NCI-H1930 (cell line): Measurements from ENCODE around the gene ITGAL.
"Not testable (repeated sequence)": the region's sequence is repeated elsewhere in the genome, so short reads cannot be mapped to it uniquely, and the experiment has no call there.

ENCODE experiments used
- DNase-seq, 2 experiments: peaks; one replicate each; lab custom pipeline; 2025; lab: John Stamatoyannopoulos, UW

The ITGAL gene

DNA sequence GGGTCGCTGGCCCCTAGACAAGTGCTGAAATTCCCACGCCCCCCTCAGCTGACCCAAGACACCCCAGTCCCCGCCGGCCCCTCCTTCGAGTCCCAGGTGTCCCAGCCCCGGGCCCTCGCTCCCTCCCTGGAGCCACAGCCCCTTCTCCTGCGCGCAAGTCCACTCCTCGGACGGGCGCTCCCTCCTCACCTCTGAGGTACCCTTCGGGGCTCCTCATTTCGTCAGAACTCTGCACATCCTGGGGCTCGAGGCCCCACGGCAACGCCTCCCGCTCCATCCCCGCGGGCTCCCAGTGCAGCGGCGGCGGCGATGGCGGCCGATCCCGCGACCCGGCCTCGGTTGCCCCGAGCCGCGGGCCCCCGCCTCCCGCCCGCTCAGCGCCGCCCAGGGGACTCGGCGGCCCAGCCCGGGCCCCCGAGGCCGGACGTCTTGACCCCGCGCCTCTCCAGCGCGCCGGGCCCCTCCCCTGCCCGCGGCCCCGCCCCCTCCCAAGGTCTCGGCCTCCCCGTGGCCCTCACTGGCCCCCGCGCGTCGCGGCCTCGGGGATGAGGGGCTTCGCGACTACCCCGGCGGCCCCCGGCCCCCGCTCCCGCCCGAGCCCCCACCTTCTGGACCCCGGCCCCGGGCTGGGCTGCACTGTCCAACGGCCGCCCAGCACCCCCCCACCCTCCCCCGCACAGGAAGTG, 53.7 kb downstream of the ITGAL start, which contains the start of gene ZNF768:
ZNF768 (minus strand) TSS at position 430 of the 686 bp plus-strand sequence; CDS start at position 277, 153 bp downstream.
- DNase-seq, result peak in 1 of 2 experiments; percentile 79

DNA sequence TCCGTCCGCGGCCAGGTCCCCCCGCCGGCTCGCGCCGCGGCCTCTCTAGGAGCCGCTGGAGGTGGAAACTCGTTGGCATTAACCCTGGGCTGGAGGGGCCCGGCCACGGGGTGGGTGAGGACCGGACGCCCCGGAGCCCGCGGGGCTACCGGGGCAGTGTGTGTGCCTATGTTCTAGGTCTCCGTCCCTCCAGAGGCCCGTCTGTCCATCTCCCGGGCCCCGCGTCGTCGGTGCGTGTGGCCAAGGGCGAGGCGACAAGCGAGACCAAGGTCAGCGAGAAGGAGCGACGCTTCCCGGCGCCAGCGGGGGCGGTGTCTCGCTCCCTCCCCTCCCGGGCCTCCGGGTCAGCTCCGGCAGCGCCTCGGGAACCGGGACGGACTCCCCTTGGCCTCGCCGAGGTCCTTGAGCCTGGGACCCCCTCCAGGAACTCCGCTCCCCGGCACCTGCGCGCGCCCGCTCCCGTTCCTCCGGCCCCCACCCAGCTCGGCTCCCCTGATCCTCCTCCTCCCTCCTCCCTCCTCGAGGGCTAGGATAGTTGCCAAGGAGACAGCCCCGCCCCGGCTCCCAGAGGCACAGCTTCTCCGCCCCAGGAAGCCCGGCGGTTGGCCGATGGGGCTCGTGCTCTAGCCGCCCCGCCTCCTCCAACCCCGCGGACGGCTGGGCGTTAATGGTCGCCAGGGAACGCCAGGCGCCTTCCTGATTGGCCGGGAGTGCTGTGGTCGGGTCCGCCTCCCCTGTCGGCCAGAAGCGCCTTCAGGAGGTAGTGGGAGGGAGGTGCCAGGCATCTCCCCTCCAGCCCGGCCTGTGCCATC, 54.5 kb downstream of the ITGAL start:
- DNase-seq, result peak; percentile 98 to 99

DNA sequence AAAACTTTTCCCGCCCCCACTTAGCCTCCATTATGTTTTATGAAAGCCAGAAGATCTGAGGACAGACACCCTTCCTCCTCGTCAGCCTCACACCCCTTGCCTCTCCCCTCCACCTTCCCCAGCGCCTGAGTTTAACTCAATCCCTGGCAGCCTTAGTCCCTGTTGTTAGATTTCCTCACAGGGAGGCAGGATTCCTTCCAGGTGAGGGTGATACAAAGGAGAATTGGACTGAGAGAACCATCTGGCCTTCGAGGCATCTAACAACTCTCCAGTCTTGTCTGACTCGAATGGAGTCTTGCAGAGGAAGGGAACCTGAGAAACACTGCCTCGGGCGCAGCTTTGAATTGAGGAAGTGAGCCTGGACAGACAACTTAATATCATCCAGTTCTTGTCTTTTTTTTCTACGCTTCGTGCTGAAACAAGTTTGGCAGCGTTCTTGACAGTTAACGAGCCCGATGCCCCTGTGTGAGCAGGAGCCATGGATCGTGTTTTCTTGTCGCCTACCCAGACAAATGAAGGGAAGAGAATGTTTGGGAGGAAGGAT, 55.2 kb downstream of the ITGAL start:
- no peak for DNase-seq

DNA sequence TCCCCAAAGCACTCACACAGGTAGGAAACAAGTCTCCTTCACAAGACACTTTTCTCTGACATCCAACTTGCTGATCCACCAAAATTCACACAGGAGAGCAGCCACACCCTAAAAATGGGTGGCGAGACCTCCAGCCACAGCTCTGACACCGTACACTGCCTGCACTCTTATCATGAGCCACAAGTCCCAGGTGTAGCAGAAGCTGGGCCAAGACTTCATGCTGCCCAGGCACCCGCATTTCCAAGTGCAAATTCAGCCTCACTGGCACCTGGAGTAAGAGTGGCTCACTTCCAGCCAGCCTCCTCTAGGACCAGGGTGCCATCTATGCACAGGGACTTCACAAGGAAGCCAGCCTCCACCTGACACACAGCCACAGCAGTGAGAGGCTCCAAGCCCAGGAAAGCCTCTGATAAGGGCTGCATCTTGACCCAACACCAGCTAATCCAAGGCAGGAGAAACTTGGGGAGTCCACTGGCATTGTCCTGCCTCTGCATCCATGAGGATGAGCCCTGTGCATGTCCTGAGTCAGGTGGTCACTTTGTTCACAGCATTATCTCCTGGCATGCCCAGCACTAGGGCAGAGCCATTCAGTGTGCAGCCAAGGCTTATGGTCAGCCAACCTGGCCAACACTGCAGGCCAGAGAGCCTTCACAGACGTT, 56.4 kb downstream of the ITGAL start:
- DNase-seq, result no peak

DNA sequence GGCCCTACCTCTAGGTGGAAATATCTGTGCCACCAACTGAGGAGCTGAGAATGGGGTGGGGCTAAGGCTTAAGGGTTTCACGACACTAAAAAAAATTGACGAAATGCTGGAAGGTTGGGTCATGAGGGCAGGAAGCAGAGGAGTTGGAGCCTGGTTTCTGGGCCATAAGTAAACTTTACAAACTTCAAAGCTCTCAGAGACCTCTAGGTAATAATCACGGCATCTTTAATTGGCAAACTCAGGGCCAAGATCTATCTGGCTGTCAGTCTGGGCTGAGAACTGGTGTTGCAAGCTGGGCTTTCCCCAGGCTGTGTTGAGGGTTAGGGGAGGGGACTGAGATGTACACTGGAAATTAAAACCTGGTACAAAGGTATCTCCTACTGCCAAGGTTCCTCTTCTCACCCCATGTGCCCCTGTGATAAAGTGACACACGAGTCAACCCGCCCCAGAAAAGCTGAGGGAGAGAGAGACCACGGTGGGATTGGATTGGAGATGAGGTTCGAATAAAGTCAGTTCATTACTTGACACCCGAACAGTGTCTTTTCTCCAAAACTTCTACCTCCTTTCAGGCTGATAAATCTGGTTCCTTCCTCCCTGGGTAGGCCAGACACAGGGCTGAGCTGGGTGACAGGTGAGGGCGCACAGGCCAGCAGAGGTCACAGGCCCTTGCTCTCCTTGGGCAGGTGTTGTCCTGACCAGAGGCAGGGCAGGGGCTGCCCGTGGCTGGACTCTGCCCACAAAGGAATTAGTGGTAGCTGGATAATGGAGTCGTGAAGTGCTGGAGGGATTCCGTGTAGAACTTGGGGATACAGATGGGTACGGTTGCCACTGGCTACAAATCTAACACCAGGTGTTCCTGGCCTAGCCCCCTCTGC, 57.9 kb downstream of the ITGAL start:
- no peak for DNase-seq

DNA sequence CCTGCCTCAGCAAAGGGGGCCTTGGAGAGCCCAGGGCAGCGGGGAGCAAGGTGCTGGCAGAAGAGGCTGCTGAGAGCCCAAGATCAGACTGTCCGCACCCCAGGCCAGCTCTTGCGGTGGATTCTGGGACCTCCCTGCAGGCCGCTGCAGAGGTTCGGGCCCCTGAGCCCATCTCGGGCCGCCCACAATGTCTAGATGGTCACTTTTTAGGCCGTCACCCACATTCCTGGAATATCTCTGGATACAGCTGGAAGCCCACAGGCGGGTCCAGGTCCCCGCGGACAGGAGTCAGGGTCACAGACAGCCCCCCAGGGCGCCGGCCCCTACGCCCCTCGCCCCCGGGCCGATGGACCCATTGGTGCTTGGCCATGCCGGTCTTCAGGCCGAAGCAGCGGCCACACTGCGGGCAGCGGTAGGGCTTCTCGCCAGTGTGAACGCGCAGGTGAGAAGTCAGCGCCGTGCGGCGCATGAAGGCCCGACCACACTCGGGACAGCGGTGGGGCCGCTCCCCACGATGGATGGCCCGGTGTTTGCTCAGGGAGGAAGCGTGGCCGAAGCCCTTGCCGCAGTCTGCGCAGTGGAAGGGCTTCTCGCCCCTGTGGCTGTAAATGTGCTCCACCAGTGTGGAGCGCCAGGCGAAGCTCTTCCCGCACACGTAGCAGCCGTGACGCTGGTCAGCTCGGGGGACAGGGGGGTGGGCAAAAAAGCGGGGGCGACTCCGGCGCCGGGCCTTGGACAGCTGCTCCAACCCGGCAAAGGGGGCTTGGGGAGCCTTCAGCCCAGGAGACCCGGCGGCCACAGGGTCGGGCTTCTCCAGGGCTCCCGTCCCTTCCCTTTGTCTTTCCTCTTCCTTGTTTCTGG, 60.0 kb downstream of the ITGAL start:
- DNase-seq, result no peak

DNA sequence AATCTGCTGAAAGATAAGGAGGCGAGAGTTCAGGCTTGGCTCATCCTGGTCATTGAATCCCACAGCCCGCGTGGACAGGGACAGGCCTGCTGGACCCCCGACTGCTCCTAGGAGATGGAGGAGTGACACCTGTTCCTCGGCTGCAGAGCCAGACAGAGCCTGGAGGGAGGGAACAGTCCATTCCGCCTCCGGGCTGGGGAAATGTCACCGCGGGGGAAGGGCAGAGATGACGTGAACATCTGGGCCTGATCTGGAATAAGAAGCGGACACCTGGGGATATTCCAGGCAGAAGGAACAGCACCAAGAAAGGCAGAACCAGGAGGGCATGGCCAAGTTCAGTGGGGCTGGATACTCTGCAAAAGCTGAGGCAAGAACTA, 60.6 kb downstream of the ITGAL start:
- no peak for DNase-seq

DNA sequence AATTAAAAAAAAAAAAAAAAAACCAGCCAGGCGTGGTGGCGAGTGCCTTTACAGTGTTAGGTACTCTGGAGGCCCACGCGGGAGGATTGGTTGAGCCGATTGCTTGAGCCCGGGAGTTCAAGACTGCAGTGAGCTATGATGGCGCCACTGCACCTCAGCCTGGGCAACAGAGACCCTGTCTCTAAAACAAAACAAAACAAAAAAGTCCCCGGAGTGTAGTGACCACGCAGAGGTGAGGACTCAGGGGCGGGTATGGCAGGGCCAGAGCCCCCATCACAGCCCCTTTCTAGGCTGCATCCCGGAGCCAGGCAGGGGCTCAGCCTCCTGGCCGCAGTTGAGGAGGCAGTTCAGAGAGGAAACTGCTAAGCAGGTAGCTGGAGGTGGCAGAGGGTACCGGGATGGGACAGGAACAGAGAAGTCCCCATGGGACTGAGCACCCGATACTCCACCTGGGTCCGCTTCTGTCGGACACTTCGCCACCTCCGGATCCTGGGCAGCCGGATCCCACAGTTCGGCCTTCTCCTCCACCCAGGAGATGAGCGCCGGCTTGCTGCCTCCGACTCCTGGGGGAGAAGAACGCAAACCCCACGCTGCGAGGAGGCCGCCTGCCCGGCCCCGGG, 61.3 kb downstream of the ITGAL start:
- DNase-seq, result no peak

DNA sequence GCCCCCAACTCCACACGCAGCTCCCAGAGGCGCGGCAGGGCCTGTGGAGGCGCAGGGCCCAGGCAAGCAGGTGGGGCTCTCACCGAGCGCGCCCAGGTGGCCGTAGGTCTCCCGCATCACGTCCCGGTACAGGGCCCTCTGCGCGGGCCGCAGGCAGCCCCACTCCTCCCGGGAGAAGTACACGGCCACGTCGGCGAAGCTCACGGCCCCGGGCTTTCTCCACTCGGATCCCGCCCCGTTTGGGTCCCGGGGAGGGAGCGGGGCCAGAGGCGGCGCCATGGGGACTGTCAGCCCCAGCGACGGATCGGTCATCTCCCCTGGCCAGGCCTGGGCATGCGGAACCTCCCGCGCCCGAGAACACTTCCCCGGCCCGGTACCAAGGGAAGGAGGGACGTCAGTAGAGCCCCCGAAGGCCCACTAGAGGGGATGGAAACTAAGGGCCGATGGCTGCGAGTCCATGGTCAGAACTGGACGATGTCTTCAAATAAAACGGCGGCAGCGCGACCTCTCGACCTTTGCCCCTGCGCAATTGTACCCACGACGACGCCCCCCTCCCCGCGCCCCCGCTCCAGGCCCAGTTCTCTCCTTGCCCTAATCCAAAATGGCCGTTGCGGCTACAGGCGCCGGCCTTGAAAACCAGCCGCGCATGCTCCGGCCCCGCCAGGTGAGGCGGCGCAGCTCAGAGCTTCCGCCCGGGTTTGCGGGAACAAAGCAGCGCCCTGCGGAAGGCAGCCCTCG, 62.0 kb downstream of the ITGAL start, which contains the start of gene ZNF747:
ZNF747 (minus strand) TSS at position 491 of the 738 bp plus-strand sequence; CDS start at position 312, 179 bp downstream.
- DNase-seq, result peak; percentile 90 to 95

DNA sequence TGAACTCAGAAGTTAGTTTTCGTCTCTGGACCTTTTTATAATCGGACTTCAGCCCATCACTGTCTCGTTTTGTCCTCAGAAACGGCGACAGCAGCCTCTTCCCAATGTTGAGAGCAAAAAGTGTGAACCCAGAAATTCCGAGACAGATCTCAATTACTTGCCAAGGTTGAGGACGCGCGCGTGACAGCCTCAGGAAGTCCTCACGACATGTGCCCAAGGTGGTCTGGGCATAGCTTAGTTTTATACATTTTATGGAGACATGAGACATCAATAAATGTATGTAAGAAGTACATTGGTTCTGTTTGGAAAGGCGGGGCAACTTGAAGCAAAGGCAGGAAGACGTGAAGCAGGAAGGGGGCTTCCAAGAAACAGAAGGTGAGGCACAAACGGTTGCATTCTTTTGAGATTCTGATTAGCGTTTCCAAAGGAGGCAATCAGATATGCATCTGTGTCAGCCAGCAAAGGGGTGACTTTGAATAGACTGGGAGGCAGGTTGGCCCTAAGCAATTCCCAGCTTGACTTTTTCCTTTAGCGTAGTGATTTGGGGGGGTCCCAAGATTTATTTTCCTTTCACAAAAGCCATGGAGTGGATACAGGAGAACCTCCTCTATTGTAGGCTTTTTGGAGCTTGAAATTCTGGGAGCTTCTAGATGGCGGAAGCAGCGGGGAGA, 62.7 kb downstream of the ITGAL start:
- DNase-seq, result no peak

DNA sequence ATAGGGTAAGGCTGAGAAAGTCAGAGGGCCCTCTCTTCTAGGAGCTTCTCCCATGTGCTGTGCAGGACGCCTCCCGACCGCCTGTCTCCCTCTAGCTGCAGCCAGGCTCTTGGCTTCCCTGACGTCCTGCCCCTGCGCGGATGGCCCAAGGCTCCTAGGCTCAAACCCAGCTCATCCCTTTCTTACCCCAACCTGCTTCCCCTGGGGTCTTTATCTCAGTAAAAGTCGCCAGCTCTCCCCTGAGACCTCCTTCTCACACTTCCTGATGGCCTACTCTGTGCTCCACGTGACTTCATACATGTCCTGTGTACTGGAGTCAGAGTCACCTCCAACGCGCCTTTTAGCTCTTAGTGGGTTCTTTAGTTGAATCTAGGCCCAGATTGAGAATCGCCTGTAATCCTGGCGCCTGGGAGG, 63.2 kb downstream of the ITGAL start:
- peak; percentile 62 to 71 for DNase-seq

DNA sequence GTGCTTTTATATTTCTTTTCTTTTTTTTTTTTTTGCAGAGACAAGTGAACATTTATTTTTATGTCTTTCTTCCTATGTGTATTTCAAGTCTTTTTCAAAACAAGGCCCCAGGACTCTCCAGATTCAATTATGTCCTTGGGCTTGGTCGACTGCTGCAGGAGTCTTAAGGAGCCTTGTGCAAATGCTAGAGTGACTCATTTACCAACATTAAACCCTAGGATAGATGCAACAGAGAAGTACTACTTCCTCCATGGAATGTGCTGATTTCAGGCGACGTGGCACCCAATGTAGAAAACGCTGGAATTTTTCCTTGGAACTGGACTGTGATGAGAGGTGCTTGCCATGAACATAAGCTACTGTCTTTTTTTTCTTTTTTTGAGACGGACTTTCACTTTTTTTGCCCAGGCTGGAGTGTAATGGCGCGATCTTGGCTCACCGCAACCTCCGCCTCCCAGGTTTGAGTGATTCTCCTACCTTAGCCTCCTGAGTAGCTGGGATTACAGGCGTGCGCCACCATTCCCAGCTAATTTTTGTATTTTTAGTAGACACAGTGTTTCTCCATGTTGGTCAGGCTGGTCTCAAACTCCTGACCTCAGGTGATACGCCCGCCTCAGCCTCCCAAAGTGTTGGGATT, 64.0 kb downstream of the ITGAL start:
- not testable (repeated sequence) for DNase-seq

DNA sequence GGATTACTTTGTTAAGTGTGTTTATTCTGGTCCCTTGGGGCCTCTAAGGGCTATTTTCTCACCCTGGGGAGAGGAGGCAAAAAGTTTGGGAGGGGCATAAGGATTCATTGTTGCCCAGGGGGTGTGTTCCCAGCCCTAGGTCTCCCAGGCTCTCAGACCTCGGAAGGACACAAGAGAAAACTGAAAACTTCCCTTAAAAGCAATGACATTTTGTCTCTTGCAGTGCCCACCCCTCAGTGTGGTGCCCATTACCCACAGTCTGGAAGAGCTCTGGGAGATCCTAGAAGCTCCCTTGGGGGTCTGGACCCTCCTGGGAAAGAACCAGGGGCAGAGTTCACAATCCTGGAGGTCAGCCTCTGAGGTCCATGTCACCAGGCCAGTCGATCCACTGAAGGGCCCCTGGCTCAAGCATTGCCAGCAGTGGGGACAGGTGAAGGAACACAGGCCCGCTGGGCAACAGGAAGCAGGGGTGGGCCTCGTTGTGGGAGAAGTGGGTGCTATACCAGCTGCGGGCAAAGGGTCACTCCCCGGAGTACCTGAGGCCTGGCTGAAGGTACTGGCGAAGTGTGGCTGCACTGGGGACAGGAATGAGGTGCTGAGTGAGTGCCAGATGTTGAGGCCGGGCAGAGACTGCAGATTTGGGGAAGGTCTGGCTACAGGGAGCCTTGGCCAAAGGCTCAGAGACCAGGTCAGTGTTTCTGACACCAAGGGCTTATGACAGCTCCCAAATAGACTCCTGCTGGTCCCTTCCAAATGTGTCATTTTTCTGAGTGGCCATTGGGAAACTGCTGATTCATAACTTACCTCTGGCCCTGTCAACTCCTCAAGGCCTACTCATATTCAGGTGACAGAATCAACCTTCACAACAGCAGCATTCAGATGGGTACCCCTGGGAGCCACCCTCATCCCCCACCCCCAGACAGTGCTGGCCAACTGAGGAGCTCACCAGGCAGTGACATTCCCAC, 66.7 kb downstream of the ITGAL start:
- DNase-seq, result no peak

DNA sequence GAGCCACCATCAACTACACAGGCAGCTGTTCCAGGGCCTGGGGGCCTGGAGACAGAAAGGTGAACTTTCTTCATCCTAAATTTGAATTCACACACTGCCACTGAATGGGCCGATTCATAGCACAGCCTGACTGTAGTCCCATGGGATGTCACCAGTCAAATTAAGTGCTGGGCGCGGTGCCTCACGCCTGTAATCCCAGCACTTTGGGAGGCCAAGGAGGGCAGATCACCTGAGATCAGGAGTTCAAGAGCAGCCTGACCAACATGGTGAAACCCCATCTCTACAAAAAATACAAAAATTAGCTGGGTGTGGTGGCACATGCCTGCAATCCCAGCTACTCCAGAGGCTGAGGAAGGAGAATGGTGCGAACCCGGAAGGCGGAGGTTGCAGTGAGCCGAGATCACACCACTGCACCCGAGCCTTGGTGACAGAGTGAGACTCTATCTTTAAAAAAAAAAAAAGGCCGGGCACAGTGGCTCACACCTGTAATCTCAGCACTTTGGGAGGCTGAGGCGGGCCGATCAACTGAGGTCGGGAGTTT, 67.5 kb downstream of the ITGAL start:
- DNase-seq, result not testable (repeated sequence)

DNA sequence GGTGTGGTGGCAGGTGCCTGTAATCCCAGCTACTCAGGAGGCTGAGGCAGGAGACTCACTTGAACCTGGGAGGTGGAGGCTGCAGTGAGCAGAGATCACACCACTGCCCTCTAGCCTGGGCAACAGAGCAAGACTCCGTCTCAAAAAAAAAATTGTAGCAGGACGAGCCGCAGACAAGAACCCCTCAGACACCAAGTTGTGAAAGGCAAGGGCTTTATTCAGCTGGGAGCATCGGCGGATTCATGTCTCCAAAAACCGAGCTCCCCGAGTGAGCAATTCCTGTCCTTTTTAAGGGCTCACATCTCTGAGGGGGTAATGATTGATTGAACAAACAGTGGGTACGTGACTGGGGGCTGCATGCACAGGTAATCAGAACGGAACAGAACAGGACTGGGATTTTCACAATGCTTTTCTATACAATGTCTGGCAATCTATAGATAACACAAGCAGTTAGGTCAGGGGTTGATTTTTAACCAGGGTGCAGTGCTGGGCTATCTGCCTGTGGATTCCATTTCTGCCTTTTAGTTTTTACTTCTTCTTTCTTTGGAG, 68.4 kb downstream of the ITGAL start:
- not testable (repeated sequence) for DNase-seq
